NCI-H748 (cell line): ENCODE measurements around the gene P3R3URF.

Experiments
- DNase-seq: peaks from one replicate; lab custom pipeline; 2025; ENCODE audit not compliant: unreplicated experiment; lab: John Stamatoyannopoulos, UW

P3R3URF gene

GRCh38 chr1:46194641-46195193, 18.4 kb upstream of the P3R3URF start:
- no peak for DNase-seq

GRCh38 chr1:46193984-46194570, 17.8 kb upstream of the P3R3URF start:
- no peak for DNase-seq

- DNase-seq: no peak
These were observed 17.0 kb upstream of the P3R3URF start for GRCh38 chr1:46193285-46193684.

- DNase-seq: no peak
These were observed 15.9 kb upstream of the P3R3URF start for GRCh38 chr1:46192171-46192570.

GRCh38 chr1:46191033-46191701, 14.9 kb upstream of the P3R3URF start:
- DNase-seq: no peak

- no peak for DNase-seq
These were observed 14.3 kb upstream of the P3R3URF start for GRCh38 chr1:46190539-46190938.

- peak; percentile 38 for DNase-seq
These were observed 12.2 kb upstream of the P3R3URF start for GRCh38 chr1:46188295-46189030.

GRCh38 chr1:46187106-46187869, 11.0 kb upstream of the P3R3URF start:
- peak; percentile 98 for DNase-seq

GRCh38 chr1:46186076-46186475, 9.8 kb upstream of the P3R3URF start:
- no peak for DNase-seq

GRCh38 chr1:46184920-46185658, 8.8 kb upstream of the P3R3URF start:
- no peak for DNase-seq

- DNase-seq: no peak
These were observed 7.8 kb upstream of the P3R3URF start for GRCh38 chr1:46183926-46184557.

- DNase-seq: peak; percentile 80
These were observed 7.0 kb upstream of the P3R3URF start for GRCh38 chr1:46183079-46183847.

- DNase-seq: no peak
These were observed 5.3 kb upstream of the P3R3URF start for GRCh38 chr1:46181343-46182260.

- peak; percentile 93 for DNase-seq
These were observed 3.9 kb upstream of the P3R3URF start for GRCh38 chr1:46180082-46180616.

- DNase-seq: peak; percentile 91
These were observed 3.1 kb upstream of the P3R3URF start for GRCh38 chr1:46179138-46180081.

GRCh38 chr1:46175243-46175642, 1.0 kb downstream of the P3R3URF start:
- DNase-seq: no peak
